Measurements from ENCODE around the gene JADE2. TPM values are rescaled to one million over a fixed set of nuclear protein-coding genes. Genes with fewer than 3 reads are reported as not detected.

Gene JADE2
- total and polyA plus RNA-seq, 2 donors (not counting 3 experiments of a cell fraction or from before 2014, with no cell fraction given): 11.6 to 31.1 TPM

DNA sequence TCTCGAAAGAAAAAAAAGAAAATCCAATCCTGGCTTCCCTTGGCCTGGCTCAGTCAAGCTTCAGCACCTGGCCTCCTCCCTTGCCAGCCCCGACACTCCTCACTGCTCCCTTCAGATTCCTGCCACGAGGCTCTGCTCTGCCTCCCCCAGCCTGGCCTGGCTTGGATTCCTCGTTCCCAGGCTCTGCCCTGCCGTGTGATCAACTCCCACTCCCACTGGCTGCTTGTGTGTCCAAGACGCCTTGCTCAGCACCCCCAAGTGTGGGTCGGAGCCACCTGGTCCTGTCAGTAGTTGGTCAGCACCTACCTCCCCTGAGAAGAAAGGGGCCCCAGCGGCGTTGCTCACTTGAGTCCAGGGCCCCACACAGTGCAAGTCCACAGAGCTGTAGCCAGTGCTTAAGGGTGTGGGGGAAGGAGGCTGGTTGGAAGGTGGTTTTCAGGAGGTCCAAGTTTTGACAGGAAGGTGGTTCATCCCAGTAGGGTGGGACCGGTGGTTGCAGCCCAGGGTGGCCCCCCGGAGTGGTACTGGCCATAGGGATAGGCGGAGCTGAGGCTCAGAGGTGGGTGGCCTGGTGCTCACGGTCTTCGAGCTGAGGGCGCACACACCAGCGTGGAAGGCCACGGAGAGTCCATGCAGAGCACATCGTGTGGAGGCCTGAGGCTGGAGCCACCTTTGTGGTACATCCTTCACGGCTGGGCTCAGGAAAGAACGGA lies 46.4 kb downstream of the JADE2 start:
- Histone ChIP-seq H3K9me1 (replicated peaks; ENCODE audit: control insufficient read depth, extremely low read depth, insufficient read depth, low read length) (no peaks in the 10 kb centered on the region), H4K20me1 (replicated peaks; ENCODE audit: control insufficient read depth, extremely low read depth, insufficient read depth, low read length) (no peaks in the 10 kb centered on the region), H3K79me2 (ENCODE audit: control insufficient read depth, insufficient read depth, low read length) (peaks cover 3% of the 10 kb centered on the region), H3K4me3 (replicated peaks in 1 of 3; ENCODE audit: insufficient read depth in 1 of 3, low read depth in 1 of 3, low read length in 3 of 3) (no peak overlapping the region), H2AFZ (ENCODE audit: low read depth, low read length) (no peak overlapping the region), H3K9ac (replicated peaks; ENCODE audit: extremely low read depth, insufficient read depth, low read length) (no peak overlapping the region), H3K27ac (ENCODE audit: insufficient read depth, low read depth, low read length) (no peak overlapping the region), H3K27me3 (ENCODE audit: control insufficient read depth in 2 of 2, insufficient read depth in 2 of 2, low read length in 2 of 2) (no peaks in the 10 kb centered on the region), H3K4me1 (ENCODE audit: control insufficient read depth, extremely low read depth, insufficient read depth, low read length) (peaks cover 36% of the 10 kb centered on the region), H3K9me3 (replicated peaks; ENCODE audit: control insufficient read depth, insufficient read depth, low read length) (no peaks in the 10 kb centered on the region), H3K36me3 (ENCODE audit: control insufficient read depth in 2 of 2, extremely low read depth in 1 of 2, insufficient read depth in 2 of 2, low read length in 2 of 2) (peaks cover 0 to 19% of the 10 kb centered on the region in 2 experiments), H3K4me2 (ENCODE audit: insufficient read depth, low read length) (no peak overlapping the region)
- no TSS peak for BruUV-seq (replicated peaks)
- dilution Hi-C loops (cut with MboI; ENCODE audit: extremely low pct_ligation_motif_present, low sequenced_read_pairs): no loop called here
- TF ChIP-seq, protein P1, sequence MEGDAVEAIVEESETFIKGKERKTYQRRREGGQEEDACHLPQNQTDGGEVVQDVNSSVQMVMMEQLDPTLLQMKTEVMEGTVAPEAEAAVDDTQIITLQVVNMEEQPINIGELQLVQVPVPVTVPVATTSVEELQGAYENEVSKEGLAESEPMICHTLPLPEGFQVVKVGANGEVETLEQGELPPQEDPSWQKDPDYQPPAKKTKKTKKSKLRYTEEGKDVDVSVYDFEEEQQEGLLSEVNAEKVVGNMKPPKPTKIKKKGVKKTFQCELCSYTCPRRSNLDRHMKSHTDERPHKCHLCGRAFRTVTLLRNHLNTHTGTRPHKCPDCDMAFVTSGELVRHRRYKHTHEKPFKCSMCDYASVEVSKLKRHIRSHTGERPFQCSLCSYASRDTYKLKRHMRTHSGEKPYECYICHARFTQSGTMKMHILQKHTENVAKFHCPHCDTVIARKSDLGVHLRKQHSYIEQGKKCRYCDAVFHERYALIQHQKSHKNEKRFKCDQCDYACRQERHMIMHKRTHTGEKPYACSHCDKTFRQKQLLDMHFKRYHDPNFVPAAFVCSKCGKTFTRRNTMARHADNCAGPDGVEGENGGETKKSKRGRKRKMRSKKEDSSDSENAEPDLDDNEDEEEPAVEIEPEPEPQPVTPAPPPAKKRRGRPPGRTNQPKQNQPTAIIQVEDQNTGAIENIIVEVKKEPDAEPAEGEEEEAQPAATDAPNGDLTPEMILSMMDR (IDR thresholded peaks at IDR 0.05; ENCODE audit: extremely low read depth in 1 of 2, insufficient read depth in 1 of 2, low read depth in 1 of 2, low read length in 2 of 2): no peak
- TF ChIP-seq FOS (IDR thresholded peaks at IDR 0.05; ENCODE audit: borderline replicate concordance, insufficient read depth, low read length) (no peak), EZH2 (IDR thresholded peaks at IDR 0.05; ENCODE audit: borderline replicate concordance, low read depth, low read length, severe bottlenecking) (no peak), JUN (IDR thresholded peaks at IDR 0.05; ENCODE audit: borderline replicate concordance, insufficient read depth, insufficient read length, low read depth) (no peak), POLR2A (IDR thresholded peaks at IDR 0.05; ENCODE audit: low read depth, low read length) (no peak), GATA2 (IDR thresholded peaks at IDR 0.05; ENCODE audit: insufficient read depth, insufficient read length, low read depth, low read length) (no peak), POLR2AphosphoS5 (IDR thresholded peaks at IDR 0.05; ENCODE audit: insufficient read depth, low read depth, low read length) (no peak), MYC (IDR thresholded peaks at IDR 0.05; ENCODE audit: low read depth, low read length) (no peak)
- TF ChIP-seq, protein P2, sequence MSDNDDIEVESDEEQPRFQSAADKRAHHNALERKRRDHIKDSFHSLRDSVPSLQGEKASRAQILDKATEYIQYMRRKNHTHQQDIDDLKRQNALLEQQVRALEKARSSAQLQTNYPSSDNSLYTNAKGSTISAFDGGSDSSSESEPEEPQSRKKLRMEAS (IDR thresholded peaks at IDR 0.05; ENCODE audit: insufficient read depth, insufficient read length): no peak
- ChIA-PET CTCF (no interaction called here), POLR2A (no interaction called here)
- intact Hi-C loops (cut with micrococcal nuclease): no loop called here
- DNase-seq (ENCODE audit: low read depth, low spot score) (no peak), FAIRE-seq (no peak)
